Spinal cord (tissue), 10 donors: ENCODE data around the gene AGPAT2. TPM values are rescaled to one million over a fixed set of nuclear protein-coding genes. Genes with fewer than 3 reads are reported as not detected.
A peak's percentile ranks its signal among the peaks of the same experiment; 100 is the strongest.

Source experiments
- DNase-seq, 6 donors: peaks; one replicate each; pipeline versions ENCODE4 v3.0.0 to v3.0.0-alpha.2; 2013 to 2015; ENCODE audit warnings: low spot score in 6 of 6, low read depth in 4 of 6
- H3K27ac ChIP-seq: one replicate; pipeline ENCODE4 v1.5.1; 2013; ENCODE audit warnings: low read depth, low read length, control low read depth
- H3K27me3 ChIP-seq: one replicate; pipeline ENCODE4 v1.6.1; 2013; ENCODE audit warnings: low read length; ENCODE audit not compliant: control insufficient read depth, insufficient read depth
- H3K36me3 ChIP-seq: one replicate; pipeline ENCODE4 v1.6.1; 2013; ENCODE audit warnings: low read length; ENCODE audit not compliant: control insufficient read depth, insufficient read depth
- H3K4me1 ChIP-seq: one replicate; pipeline ENCODE4 v1.6.1; 2013; ENCODE audit warnings: low read length; ENCODE audit not compliant: control insufficient read depth, insufficient read depth
- H3K4me3 ChIP-seq: one replicate; pipeline ENCODE4 v1.5.1; 2013; ENCODE audit warnings: low read depth, low read length, control low read depth
- H3K9me3 ChIP-seq: one replicate; pipeline ENCODE4 v1.6.1; 2013; ENCODE audit warnings: low read length; ENCODE audit not compliant: control insufficient read depth, insufficient read depth
- WGBS: methylation state at CpG from one replicate; pipeline ENCODE4 v1.1.5; 2013; ENCODE audit warnings: missing lambda C conversion rate; ENCODE audit not compliant: insufficient coverage; 5-methylcytosine and 5-hydroxymethylcytosine counted together
- polyA plus RNA-seq, 2 donors: library from polyadenylated mRNA; unstranded; fragments of 120-200 nt; gene quantifications; one replicate each; pipeline ENCODE4 v1.2.1, GENCODE V29; 2013; ENCODE audit not compliant: insufficient read length in 2 of 2
- total RNA-seq, 2 donors: library from RNA; depleted of rRNA in 1 of 2; stranded (reverse); fragments of 120-200 nt in 1 of 2; fragments of >200 nt in 1 of 2; gene quantifications; one replicate each; pipeline versions ENCODE4 v1.2.3 to v1.2.4, GENCODE V29; 2013 to 2014
- donor health status: healthy.

AGPAT2 gene
- total and polyA plus RNA-seq, 4 donors = 8.7 to 14.3 (median 10.1) TPM

DNA sequence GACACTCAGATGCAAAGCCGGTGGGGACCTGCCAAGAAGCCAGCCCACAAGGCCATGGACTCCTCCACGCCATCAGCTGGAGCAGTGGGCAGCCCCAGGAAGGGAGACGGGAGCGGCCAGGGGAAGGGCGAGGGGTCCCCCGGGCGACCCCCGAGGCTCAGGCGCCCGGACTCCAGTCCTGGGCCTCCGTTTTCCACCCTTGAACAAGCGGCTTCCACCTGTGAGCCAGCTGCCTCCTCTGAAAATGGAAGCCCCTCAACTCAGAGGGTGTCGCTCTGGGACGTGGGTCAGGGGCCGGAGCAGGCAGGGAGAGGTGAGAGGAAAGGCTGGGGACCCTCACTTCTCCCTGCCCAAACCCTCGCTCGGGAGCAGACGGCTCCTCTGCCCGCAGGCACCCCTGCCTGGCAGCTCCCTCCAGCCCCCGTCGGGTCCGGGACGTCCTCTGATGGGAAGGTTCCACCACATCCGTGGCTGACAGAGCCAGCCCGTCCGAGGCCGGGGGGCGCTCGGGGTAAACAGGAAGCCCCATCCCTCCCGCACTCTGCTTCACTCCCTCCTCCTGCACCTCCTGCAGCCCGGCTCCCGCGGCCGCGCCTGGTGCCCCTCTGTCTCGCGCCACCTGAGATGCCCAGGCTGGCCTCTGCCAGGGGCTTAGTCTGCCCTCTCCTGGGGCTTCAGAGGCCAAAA, 28.3 kb downstream of the AGPAT2 start:
- H3K27me3 ChIP-seq = no peaks in the 10 kb centered on the region
- DNase-seq = no peak
- H3K27ac ChIP-seq = peak overlapping the region; percentile 40

DNA sequence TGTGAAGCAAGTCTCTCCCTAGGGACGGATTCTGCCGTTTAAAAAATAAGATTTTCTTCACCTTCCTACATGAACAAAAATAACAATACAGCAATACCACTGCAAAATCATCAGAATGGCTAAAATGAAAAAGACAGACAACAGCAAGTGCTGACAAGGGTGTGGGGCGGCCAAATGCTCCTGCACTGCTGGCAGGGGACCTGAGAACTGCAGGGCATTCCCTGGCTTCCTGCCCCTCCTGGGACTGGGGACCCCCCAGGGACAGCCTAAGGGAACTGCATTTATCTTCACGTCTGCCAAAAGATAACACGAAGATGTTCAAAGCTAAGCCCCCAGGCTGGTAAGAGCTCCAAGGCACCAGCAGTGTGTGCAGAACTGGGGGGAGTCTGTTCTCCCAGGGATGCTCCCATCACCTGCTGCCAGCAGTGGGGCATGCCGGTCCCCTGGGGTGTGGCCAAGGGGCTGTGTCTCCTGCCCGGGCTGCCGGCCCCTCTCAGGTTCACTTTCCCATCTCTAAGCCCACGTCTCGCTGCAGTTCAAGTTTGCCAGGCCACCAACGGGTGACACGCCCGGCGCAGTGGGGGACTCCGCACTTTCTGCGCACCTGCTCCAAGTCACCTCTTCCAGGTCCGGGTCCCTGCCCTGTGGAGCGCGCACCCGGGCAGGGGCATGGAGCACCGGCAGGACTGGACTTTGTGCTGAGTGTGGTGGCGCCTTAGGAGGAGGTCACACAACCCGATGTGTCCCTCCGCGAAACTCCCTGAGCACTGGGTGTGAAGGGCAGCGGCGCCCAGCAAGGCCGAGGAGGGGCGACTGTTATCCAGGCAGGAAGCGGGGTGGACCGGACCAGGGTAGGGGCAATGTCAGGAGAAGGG, 29.0 kb downstream of the AGPAT2 start:
- H3K27ac ChIP-seq = no peak overlapping the region
- WGBS = 81% methylated on average over 29 of the region's 31 CpGs
- peaks cover 36% of the 10 kb centered on the region for H3K4me1 ChIP-seq
- no peaks in the 10 kb centered on the region for H3K27me3 ChIP-seq
- H3K9me3 ChIP-seq = no peaks in the 10 kb centered on the region
- DNase-seq = no peak
- H3K36me3 ChIP-seq = no peaks in the 10 kb centered on the region
- H3K4me3 ChIP-seq = no peak overlapping the region

More for the DNA sequence above, 28.3 kb downstream of the AGPAT2 start:
- 55% methylated on average over 37 of the region's 37 CpGs for WGBS
- Histone ChIP-seq H3K4me3 (no peak overlapping the region), H3K4me1 (peaks cover 36% of the 10 kb centered on the region), H3K36me3 (no peaks in the 10 kb centered on the region), H3K9me3 (no peaks in the 10 kb centered on the region)

DNA sequence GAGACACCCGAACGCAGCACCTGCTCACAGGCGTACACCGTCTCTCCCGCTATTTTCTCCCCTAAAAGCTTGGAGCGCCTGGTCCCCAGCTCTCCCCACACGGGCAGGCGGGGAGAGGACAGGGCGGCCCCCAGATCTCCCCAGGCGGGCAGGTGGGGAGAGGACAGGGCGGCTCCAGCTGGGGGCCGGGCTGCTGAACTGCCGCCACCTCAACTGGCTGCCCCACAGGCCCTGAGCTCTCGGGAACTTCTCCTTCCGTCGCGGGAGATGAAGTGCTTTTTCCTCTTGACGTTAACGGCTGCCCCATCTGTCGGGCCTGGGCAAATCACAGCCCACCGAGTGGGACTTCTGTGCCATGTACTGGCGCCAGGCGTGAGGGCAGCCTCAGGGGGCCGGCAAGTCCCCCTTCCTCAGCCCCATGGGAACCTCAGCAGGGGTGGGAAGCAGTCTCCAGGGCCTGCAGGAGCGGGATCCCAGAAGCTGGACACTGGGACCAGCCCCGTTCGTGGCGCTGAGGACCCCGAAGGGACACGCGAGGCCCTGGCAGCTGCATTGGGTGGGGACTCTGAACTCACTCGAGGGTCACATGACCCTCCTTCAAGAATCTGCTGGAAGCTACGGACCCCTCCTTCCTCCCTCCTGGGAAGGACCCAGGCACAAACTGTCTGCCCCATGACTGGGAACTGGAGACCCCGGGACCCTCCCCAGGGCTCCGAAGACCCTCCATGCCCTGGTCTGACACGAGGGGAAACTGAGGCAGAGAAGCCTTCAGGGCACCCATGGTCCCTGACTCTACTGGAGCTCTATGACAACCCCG, 30.3 kb downstream of the AGPAT2 start:
- Histone ChIP-seq H3K4me3 (no peak overlapping the region), H3K27me3 (no peaks in the 10 kb centered on the region), H3K9me3 (no peaks in the 10 kb centered on the region), H3K36me3 (no peaks in the 10 kb centered on the region), H3K4me1 (peaks cover 36% of the 10 kb centered on the region), H3K27ac (peak overlapping the region; percentile 1)
- 58% methylated on average over 37 of the region's 37 CpGs for WGBS
- DNase-seq = no peak

DNA sequence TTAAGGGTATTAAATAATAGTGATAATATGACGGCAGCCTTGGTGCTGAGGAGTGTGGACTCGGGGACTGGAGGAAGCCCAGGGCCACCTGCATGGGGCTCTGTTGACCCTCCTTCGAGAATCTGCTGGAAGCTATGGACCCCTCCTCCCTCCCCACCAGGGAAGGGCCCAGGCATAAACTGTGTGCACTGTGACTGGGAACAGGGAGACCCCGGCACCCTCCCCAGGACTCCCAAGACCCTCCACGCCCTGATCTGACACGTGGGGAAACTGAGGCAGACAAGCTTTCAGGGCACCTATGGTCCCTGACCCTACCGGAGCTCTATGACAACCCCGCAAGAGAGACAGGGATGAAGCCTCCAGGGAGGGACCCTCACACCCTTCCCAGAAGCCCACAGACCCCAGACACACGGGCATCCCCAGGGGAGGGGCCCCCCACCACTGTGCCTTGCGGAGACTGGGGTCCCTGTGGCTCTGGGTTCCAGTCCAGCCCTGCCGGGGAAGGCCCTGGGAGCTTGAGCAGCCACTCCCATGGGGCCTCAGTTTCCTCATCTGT, 31.0 kb downstream of the AGPAT2 start:
- peak overlapping the region; percentile 69 for H3K27ac ChIP-seq
- H3K4me1 ChIP-seq = peaks cover 36% of the 10 kb centered on the region
- H3K27me3 ChIP-seq = no peaks in the 10 kb centered on the region
- H3K4me3 ChIP-seq = no peak overlapping the region
- H3K9me3 ChIP-seq = no peaks in the 10 kb centered on the region
- WGBS = 73% methylated on average over 9 of the region's 11 CpGs
- DNase-seq = no peak
- H3K36me3 ChIP-seq = no peaks in the 10 kb centered on the region

DNA sequence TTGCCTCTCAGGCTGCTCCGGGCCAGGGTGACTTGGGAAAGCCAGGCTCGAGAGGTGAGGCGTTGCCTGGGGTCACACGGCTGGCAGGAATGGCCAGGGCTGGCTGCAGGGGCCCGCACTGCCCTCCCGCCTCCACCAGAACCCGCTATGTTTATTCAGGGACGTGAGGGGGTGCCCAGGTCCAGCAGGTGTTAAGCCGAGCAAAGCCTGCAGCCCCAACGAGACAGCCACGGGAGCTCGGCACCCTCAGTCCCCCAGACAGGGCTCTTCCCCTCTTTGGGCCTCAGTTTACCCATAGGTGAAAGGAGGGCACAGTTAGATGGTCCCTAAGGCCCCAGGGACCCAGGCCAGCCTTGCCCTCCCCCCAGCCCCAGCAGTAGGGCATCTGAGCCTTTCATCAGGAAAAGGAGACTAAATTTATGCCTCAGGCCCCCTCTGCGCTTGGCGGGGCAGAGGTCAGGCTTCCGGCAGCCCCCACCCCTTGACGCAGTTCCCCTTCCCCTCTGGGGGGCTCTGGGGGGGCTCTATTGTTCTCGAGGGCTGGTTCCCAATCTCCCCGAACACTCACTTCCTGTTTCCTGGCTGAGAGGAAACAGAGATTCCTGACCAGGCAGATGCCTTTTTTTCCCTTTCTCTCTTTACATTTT, 31.6 kb downstream of the AGPAT2 start:
- no peaks in the 10 kb centered on the region for H3K27me3 ChIP-seq
- no peak for DNase-seq
- H3K4me3 ChIP-seq = no peak overlapping the region
- H3K36me3 ChIP-seq = no peaks in the 10 kb centered on the region
- H3K27ac ChIP-seq = peak overlapping the region; percentile 69
- 52% methylated on average over 9 of the region's 18 CpGs for WGBS
- peaks cover 33% of the 10 kb centered on the region for H3K4me1 ChIP-seq
- no peaks in the 10 kb centered on the region for H3K9me3 ChIP-seq

DNA sequence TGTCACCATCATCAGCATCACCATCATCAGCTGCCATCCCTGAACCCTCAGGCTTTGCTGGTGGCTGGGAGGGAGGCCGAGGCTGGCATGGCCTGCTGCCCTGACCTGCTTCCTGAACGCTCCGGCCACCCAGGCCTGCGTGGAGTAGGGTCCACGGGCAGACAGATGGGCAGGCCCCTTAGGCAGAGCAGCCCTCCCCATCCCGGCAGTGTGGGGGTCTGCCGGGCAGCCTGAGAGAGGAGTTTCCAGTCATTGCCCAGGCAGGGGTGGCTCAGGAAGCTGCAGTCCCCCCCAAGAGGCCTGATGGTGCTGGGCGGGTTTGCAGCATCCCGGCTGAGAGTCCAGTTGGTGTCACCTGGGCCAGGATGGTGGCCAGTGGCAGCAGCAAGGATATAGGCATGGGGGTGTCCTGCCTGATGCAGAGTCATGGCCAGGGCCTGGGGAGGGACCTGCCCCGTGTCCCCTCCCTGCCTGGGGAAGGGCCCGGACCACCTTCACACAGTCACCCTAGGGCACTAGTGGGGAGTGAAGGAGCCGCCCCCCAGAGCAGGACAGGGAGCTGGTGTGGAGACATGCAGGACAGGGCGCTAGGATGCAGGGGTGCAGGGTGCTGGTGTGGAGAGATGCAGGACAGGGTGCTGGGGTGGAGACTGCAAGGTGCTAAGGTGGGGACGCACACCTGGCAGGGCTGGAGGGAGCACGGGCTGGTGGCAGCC, 32.3 kb downstream of the AGPAT2 start:
- Histone ChIP-seq H3K36me3 (no peaks in the 10 kb centered on the region), H3K4me1 (peaks cover 32% of the 10 kb centered on the region), H3K9me3 (no peaks in the 10 kb centered on the region), H3K27me3 (no peaks in the 10 kb centered on the region), H3K27ac (peak overlapping the region; percentile 69), H3K4me3 (no peak overlapping the region)
- no peak for DNase-seq
- 87% methylated on average over 14 of the region's 15 CpGs for WGBS

DNA sequence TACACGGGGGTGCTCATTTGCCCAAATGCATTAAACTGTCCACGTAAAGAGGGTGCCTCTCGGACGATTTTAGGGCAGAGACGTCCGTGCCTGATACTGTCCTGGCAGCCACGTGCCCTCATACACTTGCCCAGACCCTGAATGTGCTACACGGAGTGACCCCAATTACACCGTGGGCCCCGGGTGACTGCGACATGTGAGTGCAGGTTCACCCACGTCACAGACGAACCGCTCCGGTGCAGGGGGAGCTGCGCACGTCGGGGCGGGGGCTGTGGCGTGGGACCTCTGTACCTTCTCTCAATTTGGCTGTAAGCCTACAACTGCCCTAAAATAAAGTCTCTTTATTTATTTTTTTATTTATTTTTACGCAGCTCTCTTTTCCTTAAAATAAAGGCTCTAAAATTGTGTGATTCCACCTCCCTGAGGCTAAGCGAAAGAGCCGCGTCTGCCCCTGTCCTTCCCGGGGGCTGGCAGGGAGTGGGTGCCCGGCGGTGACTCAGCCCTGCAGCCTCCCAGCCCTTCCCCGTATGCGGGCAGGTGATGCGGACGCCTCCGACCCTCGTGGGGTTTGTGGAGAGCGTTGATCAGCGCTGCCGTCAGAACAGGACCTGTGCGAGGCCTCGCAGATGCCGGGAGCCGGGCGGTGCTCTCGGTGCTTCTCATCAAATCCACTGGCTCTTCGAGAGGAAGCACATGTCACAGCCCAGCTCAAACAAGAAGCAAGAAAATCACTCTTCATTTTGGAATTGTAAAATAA, 33.8 kb downstream of the AGPAT2 start:
- DNase-seq = no peak
- H3K9me3 ChIP-seq = no peaks in the 10 kb centered on the region
- H3K27me3 ChIP-seq = no peaks in the 10 kb centered on the region
- H3K36me3 ChIP-seq = no peaks in the 10 kb centered on the region
- no peak overlapping the region for H3K27ac ChIP-seq
- 72% methylated on average over 23 of the region's 43 CpGs for WGBS
- peaks cover 35% of the 10 kb centered on the region for H3K4me1 ChIP-seq
- no peak overlapping the region for H3K4me3 ChIP-seq

DNA sequence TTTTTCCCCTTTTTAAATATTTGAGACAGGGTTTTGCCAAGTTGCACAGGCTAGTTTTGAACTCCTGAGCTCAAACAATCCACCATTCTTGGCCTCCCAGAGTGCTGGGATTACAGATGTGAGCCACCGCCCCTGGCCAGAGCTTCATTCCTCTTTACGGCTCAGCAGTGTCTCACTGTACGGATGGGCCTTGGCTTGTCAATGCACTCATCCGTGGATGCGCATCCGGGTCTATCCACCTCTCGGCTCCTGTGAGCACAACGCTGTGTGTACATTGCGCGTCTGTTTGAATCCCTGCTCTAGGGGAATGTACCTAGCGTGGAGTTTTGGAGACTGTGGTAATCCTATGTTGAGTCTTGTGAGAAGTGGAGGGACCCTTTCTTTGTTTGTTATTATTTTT, 35.4 kb downstream of the AGPAT2 start:
- DNase-seq = no peak
- Histone ChIP-seq H3K27ac (no peak overlapping the region), H3K9me3 (no peaks in the 10 kb centered on the region), H3K27me3 (no peaks in the 10 kb centered on the region), H3K4me1 (peaks cover 26% of the 10 kb centered on the region), H3K4me3 (no peak overlapping the region), H3K36me3 (no peaks in the 10 kb centered on the region)
- WGBS = 88% methylated on average over 10 of the region's 11 CpGs
